ENCODE results near the gene IFNG.
"Not testable (repeated sequence)": the region's sequence is repeated elsewhere in the genome, so short reads cannot be mapped to it uniquely, and the experiment has no call there.

Gene IFNG

DNA sequence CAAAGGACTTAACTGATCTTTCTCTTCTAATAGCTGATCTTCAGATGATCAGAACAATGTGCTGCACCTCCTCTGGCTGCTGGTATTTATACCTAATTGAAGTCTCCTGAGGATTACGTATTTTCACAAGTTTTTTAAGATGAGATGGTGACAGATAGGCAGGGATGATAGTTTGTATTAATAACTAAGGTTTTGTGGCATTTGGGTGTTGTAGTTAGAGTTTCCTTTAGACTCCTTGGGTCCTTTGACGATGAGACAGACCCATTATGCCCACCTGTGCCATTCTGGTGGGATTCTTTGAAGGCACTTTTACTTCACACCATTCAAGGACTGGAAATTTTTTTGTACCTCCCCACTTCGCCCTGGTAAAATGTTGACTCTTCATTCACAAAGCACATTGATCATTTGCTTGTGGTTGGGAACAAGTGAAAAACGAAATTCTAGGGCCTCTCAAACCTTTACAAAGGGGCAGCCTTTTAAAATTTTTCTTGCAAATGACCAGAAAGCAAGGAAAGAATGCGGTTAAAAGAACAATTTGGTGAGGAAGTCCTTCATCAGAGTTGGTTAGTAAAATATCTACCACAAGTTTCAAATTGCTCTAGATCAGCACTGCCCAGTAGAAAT lies at the start of gene IFNG:
Gene IFNG, minus strand, starts transcription at position 60 of the 624 bp plus-strand sequence. CDS start 125 bp downstream, outside the sequence.
- DNase-seq (ENCODE audit: insufficient read length, low spot score): no peak
- TF ChIP-seq POLR2A (IDR thresholded peaks at IDR 0.05; ENCODE audit: low read depth, low read length): no peak
- FAIRE-seq: no peak

DNA sequence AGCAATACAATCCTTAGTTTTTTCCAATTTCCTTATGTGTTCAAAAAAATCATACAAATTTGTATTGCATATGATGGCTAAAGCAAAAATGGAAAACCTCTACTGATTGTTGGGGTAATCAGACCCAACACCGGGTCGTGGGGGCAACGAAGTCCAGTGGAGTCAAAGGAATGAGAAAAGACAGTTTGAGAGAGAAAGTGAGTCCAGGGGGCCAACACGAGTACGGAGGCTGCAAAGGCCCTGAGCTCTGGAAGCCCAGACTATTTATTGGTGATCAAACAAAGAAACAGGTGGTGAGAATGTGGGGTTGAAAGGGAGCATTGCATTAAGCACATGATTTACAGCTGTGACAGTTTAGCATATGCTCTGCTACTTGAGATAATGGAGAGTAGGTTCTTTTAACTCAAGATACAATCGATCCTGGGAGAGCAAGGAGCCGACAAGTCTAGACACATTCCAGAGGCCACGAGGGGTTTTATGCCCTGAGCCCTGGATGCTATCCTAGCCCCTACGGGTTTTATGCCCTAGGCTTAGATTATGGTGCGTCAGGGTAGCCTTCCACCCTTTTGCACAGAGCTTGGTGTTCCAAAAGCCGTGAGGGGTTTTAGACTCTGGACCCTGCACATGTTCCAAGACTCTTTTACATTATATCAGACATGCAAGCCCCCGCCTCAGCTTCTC lies 49.6 kb upstream of the IFNG start:
- FAIRE-seq; DNase-seq (ENCODE audit: insufficient read length, low spot score): not testable (repeated sequence)

- TF ChIP-seq POLR2A (IDR thresholded peaks at IDR 0.05; ENCODE audit: low read depth, low read length): no peak
- FAIRE-seq (no peak), DNase-seq (ENCODE audit: insufficient read length, low spot score) (no peak)
Measured at GRCh38 chr12:68207276-68207675, 47.7 kb upstream of the IFNG start.

GRCh38 chr12:68206446-68206845 lies 46.9 kb upstream of the IFNG start:
- no peak for FAIRE-seq
- DNase-seq (ENCODE audit: insufficient read length, low spot score): no peak
- no peak for TF ChIP-seq POLR2A (IDR thresholded peaks at IDR 0.05; ENCODE audit: low read depth, low read length)

GRCh38 chr12:68203460-68203875 lies 43.9 kb upstream of the IFNG start:
- FAIRE-seq (no peak), DNase-seq (ENCODE audit: insufficient read length, low spot score) (no peak)
- TF ChIP-seq POLR2A (IDR thresholded peaks at IDR 0.05; ENCODE audit: low read depth, low read length): no peak

DNA sequence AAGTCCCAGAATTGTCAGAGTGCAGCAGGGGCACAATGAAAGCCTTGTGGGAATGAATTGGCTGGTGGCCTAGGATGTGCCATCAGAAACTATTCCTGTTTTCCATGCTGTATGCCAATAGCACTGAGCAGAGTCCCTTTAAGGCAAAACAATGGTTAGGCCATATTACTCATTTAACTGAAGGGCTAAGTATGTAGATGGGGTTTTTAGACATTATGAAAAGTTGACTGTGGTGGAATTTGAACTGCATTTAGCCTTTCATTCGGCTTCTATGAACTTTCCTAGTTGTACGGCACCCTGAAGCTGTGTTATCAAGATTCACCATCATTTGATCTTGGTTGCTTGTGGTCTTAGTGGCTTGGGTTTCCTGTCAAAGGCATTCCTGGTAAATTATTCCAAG lies 41.3 kb upstream of the IFNG start:
- TF ChIP-seq POLR2A (IDR thresholded peaks at IDR 0.05; ENCODE audit: low read depth, low read length): no peak
- FAIRE-seq: no peak
- no peak for DNase-seq (ENCODE audit: insufficient read length, low spot score)

DNA sequence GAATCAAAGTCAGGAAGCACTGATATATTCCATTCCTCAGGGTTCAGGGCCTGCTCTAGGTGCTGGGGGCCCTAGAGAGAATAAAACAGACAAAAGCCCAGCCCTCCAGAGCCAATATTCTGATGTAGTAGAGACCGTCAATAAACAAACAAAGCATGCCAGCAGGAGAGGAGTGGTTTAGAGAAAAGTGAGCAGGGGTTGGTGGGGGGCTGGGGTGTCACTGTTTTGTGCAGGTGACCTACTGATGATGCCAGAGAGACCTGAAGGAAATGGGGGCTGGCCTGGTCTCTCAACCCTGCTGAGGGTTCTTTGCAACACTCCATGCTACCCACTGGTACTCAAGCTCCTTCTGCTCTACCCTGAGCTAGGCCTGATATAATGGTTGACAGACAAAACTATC lies 39.6 kb upstream of the IFNG start:
- DNase-seq (ENCODE audit: insufficient read length, low spot score): no peak
- no peak for TF ChIP-seq POLR2A (IDR thresholded peaks at IDR 0.05; ENCODE audit: low read depth, low read length)
- FAIRE-seq: no peak

DNA sequence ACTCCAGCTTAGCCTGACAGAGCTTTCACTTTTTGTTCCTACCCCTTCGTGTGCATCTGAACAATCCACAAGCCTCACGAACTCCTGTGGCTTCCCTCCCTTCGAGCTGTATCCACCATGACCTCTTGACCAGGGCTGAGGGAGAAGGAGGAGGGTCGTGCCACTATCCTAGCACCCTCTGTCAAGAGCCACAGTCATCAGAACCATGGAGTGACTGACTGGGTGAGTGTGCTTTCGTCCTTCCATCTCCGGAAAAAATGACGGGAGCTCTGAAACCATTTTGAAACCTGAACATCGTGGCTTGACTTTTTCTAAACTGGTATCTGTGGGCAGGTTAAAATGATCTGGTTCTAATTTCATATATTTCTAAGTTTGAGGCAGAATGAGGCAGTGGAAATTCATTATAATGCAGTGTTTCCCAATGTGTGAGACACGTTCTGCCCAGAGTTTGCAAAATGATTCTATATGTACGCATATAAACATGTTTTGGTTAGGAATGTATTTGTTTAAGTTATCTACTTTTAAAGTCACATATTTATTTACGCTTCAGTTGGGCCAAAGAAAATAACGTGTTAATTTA lies 39.1 kb upstream of the IFNG start:
- no peak for TF ChIP-seq POLR2A (IDR thresholded peaks at IDR 0.05; ENCODE audit: low read depth, low read length)
- no peak for DNase-seq (ENCODE audit: insufficient read length, low spot score)

DNA sequence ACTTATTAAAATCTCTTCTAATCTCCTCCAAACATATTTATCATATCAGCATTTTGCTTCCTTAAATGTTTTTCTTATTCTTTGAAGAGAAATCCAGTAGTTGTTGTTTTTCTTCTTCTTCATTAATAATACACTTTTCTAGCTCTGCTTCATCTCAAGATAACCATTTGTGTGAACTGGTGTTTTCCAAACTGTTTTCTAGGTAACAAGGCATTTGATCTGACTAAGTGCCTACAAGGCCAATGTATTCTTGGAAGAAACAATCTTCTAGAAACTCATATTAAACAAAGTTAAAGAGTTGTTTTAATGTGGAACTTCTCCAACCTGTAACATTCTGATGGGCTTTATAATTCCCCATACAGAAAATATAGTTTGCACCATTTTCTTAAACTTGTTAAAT lies 30.8 kb upstream of the IFNG start:
- DNase-seq (ENCODE audit: insufficient read length, low spot score): no peak
- FAIRE-seq: no peak
- no peak for TF ChIP-seq POLR2A (IDR thresholded peaks at IDR 0.05; ENCODE audit: low read depth, low read length)

More for the DNA sequence above, 39.1 kb upstream of the IFNG start:
- FAIRE-seq: no peak

- DNase-seq (ENCODE audit: insufficient read length, low spot score) (peak; percentile 34), FAIRE-seq (peak; percentile 97)
- TF ChIP-seq POLR2A (IDR thresholded peaks at IDR 0.05; ENCODE audit: low read depth, low read length): no peak
Measured at GRCh38 chr12:68189821-68190242, 30.3 kb upstream of the IFNG start.

DNA sequence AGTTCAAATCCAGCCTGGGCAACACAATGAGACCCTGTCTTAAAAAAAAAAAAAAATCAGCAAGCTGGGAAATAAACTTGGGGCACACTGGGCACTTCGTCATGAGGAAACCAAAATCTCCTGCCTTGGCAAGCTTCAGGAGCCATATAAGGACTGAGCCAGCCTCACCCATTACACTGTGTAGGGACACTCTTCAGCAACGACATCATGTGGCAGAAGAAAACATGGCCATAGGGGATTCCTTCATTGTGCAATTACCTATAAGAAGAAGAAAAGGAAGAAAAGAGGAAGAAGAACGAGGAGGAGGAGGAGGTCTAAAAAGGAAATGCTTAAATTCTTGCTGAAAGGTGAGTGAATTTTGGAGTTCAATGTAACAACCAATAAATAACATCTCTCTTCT lies 26.1 kb upstream of the IFNG start:
- FAIRE-seq (no peak), DNase-seq (ENCODE audit: insufficient read length, low spot score) (no peak)
- no peak for TF ChIP-seq POLR2A (IDR thresholded peaks at IDR 0.05; ENCODE audit: low read depth, low read length)

- DNase-seq (ENCODE audit: insufficient read length, low spot score) (no peak), FAIRE-seq (no peak)
- TF ChIP-seq POLR2A (IDR thresholded peaks at IDR 0.05; ENCODE audit: low read depth, low read length): no peak
Measured at GRCh38 chr12:68180792-68181744, 21.5 kb upstream of the IFNG start.

DNA sequence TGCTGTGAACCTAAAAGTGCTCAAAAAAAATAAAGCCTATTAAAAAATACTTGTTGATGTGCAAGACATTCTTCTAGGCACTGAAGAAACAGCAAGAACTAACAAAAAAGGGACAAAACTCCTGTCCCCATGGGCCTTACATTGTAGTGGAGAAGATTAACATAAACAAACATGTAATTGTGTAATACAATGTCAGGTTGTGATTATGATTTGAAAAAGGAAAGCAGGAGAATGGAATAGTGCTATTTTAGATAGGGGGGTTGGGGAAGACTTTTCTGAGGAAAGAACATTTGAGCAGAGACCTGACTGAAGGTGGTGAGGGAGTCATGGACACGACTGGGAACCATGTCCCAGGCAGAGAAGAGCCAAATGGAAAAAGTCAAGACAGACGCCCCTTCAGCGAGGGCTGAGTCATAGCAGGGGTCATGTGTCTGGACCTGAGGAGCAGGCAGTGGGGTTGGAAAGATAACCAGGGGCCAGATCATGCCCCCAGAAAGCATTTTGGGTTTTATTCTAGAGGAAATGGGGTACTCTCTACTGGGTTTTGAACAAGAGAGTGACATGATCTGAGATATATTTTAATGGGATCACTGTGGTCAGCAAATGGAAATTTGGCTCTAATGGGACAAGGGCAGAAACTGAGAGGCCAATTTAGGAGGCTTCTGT lies 19.4 kb upstream of the IFNG start:
- TF ChIP-seq POLR2A (IDR thresholded peaks at IDR 0.05; ENCODE audit: low read depth, low read length): no peak
- FAIRE-seq (no peak), DNase-seq (ENCODE audit: insufficient read length, low spot score) (no peak)

Measured in H54 (cell line).